GM18519 (cell line): ENCODE data around the gene PHKA2.
"Not testable (repeated sequence)": the region's sequence is repeated elsewhere in the genome, so short reads cannot be mapped to it uniquely, and the experiment has no call there.

Source experiments
- ATAC-seq: cut with Tn5 transposase; IDR thresholded peaks from one replicate; pipeline ENCODE4 v1.9.1; 2021; ENCODE audit warnings: mild to moderate bottlenecking, moderate library complexity; ENCODE audit not compliant: unreplicated experiment, low FRiP score

Gene PHKA2

DNA sequence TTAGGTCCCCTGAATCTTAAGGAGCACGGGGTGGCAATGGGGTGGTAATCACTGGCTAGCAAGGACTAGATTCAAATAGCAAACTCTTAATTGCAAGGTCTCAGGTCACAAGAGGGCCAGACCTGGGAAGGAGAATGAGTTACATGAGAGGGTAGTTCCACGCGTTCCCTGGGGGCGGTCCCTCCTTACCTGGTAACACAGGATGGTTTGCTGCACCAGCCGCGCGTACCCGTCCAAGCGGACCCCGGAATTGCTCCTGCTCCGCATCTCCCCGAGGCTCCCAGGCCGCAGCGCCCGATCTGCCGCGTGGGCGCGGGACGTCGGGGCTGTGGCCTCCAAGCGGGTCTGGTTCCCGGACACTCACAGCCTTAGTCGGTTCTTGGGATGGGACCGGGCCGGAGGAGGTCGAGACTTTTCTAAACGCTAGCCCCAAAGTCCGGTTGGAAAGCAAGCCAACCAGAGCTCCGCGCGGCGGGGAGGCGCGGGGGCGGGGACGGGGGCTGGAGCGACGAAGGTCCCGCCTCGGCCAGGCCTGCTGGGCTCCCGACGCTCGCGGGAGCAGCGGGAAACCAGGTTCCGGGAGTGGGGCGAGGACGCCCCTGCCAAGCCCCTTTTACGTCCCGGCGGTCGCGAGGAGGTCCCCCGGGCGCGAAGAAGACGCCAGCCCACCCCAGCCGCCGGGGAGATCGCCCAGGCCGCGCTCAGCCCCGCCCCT lies at the start of gene PHKA2:
Gene PHKA2 (minus strand): TSS at position 449 of the 715 bp plus-strand sequence. CDS start 182 bp downstream, at position 267.
- ATAC-seq, result peak; percentile 27

GRCh38 chrX:19030805-19031204 lies 46.9 kb upstream of the PHKA2 start:
- ATAC-seq, result no peak

DNA sequence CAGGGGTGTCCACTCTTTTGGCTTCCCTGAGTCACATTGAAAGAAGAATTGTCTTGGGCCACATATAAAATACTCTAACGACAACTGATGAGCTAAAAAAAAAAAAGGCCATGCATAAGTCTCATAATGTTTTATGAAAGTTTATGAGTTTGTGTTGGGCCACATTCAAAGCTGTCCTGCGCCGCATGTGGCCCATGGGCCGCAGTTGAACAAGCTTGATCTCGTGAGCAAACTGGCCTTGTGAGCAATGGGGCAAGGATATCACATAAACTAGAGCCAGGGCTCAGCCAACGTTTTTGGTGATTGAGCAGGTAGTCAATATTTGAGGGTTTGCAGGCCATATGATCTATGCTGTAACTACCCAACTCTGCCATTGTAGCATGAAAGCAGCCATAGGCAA lies 44.6 kb upstream of the PHKA2 start:
- ATAC-seq, result no peak

DNA sequence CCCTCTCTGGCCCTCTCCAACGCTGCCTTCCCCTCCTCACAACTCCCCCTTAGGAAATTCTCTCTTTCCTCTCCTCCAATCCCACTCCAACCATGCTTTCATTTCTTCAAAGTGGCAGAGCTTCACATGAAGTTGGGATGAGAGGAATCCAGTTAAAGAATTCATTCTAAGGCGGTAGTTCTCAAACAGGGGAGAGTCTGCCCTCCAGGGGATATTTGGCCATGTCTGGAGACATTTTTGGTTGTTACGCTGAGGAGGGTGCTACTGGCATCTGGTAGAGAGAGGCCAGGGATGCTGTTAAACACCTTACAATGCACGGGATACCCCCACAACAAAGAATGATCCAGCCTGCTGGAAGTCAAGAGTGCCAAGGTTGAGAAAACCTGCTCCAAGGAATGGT lies 40.5 kb upstream of the PHKA2 start:
- ATAC-seq, result no peak

- no peak for ATAC-seq
Measured at GRCh38 chrX:19019996-19020395, 36.1 kb upstream of the PHKA2 start.

GRCh38 chrX:19017271-19017670 lies 33.4 kb upstream of the PHKA2 start:
- ATAC-seq, result no peak

GRCh38 chrX:19016614-19017013 lies 32.7 kb upstream of the PHKA2 start:
- not testable (repeated sequence) for ATAC-seq

GRCh38 chrX:19007868-19008267 lies 24.0 kb upstream of the PHKA2 start:
- no peak for ATAC-seq

DNA sequence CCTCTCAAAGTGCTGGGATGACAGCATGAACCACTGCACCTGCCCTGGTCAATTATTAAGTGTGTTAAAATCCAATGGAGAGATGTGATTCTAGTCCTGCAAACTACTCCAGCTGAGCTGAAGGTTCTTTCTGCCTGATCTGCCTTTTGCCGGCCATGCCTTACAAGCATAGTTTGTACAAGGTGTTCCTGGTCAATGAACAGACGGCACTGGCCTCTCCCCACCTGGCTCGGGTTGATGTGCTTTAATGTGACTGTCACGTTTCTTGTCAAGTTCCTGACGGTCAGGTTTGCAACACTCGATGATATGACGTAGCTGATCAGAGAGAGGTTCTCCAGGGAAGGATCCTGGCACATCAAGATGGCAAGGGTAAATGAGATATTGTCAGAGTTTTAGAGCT lies 23.1 kb upstream of the PHKA2 start:
- ATAC-seq, result no peak

DNA sequence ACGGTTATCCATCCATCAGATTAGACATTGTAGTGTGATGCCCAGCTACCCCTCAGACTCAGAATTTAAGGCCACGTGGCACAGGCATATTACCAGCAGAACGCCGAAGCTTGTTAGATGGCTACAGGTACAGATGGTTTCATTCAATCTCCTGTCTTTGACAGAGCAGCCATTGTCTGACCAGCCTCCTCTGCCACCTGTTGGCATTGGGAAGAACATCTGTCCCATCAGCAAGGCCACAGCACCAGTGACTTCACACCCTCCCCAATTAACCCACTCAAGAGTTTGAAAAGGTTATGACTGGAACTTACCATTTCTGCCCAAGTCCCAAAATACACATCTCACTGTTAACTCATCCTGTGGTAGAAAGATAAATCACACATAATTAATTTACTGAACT lies 22.0 kb upstream of the PHKA2 start:
- no peak for ATAC-seq

- ATAC-seq, result no peak
Measured at GRCh38 chrX:19003756-19004155, 19.8 kb upstream of the PHKA2 start.

DNA sequence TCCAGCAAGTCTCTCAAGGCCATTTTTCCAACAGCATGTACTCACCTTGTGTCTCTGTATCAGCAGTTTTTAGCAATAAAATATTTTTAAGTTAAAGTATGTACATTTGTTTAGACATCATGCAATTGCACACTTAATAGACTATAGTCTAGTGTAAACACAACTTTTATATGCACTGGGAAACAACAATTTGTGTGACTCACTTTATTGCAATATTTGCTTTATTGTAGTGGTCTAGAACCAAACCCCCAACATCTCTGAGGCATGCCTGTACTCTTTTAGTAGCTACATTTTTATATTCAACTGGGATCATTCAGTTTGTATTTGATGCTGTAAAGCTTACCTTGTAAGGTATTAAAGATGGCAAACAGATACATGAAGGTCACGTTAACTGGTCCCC lies 14.7 kb upstream of the PHKA2 start:
- no peak for ATAC-seq

GRCh38 chrX:18997916-18998315 lies 14.0 kb upstream of the PHKA2 start:
- no peak for ATAC-seq

DNA sequence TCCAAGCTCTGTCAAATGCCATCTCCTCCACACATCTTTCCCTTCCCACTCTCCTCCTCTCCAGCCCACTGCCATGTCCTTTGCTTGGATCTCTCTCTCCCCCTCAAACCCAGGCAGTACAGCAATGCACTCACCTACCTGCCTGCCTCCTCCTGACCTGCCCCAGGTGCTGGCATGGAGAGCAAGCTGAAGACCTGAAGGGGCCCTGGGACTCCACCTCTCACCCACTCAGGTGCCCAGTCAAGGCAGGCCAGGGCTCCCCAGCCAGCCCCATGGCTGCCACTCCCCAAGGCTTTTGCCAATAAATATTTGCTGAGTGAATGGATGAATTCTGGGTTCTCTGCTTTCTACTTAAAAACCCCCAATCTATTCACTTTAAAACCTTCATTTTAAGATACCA lies 12.6 kb upstream of the PHKA2 start:
- ATAC-seq, result no peak

GRCh38 chrX:18995221-18995620 lies 11.3 kb upstream of the PHKA2 start:
- no peak for ATAC-seq

DNA sequence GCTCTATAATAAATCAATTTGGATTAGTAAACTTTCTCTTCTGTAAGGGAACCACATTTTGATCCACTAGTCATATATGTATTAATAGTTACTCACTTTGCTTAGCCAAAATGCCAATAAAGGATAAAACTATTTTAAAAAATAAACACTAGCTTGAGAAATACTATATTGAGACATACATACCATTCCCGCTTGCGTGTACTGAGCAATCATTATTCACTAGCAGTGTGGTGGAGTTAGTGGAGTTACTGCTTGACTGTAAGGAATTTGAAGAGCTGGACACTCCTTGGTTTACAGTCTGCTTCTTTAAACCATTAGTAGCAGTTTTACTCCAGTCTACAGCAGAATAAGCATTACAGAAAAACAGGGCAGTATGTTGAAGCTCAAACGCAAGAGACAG lies 10.8 kb upstream of the PHKA2 start:
- no peak for ATAC-seq

DNA sequence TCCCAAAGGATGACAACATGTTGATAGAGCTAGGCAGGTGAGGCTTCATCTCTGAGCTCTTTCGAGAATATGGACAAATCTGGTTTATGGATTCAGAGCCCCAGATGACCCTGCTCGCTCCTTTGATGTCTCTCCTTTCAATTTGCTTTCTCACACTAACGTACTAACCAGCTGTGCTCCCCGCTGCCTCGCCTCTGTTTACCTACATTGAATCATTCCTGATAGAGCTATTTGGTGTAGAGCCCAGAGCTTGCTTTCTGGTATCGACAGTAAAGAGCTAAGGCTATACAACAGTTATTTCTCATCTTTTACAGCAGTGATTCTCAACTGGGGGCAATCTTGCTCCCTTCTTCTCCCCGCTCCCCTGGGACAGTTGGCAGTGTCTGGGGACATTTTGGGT lies 8.9 kb upstream of the PHKA2 start:
- ATAC-seq, result no peak

- no peak for ATAC-seq
Measured at GRCh38 chrX:18985186-18985435, 1.2 kb upstream of the PHKA2 start.

GRCh38 chrX:18984381-18985185 lies 669 bp upstream of the PHKA2 start:
- peak; percentile 71 for ATAC-seq

DNA sequence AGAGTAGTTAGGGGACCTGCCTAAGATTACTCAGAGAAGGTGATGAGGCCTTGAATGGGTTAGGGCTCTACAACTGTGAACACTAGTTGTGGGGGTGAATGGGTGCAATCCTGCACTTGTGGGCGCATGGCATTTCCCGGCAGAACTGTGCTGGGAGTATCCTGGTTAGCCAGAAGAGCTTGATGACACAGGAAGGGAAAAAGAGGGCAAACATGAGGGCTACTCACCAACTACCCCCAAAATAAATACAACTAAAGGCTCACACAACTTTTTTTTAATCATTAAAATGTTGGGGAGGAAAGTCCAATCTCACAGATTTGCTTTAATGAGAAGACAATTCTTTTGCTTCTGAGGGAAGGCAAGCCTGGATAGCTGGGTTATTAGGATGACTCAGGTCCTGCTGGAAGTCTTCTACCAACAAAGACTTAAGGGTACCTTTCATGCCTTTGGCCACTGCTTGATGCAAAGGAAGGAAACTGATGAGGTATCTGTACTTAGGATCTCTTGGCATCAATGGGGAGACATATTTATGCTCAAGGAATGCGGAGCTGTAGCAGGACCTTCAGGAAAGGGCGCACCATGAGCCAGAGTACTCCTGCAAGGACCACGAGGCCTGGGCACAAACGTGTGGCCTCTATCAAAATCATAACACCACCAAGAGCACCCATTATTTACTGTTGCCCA lies 2.6 kb downstream of the PHKA2 start:
- no peak for ATAC-seq

GRCh38 chrX:18980262-18980661 lies 3.7 kb downstream of the PHKA2 start:
- not testable (repeated sequence) for ATAC-seq

DNA sequence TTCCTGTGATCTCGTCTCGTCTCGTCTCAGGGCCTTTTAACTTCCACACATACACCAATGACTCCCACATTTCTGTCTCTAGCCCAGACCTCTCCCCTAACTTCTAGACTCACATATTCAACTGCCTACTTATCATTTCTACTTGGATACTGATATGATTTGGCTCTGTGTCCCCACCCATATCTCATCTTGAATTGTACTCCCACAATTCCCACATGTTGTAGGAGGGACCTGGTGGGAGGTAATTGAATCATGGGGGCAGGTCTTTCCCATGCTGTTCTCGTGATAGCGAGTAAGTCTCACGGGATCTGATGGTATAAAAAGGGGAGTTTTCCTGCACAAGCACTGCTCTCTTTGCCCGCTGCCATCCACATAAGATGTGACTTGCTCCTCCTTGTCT lies 8.9 kb downstream of the PHKA2 start:
- ATAC-seq, result no peak
